SK-N-MC (cell line): Measurements from ENCODE around the gene SMTNL1.

Source experiments
- EZH2 ChIP-seq: fragments of 200-600 bp; sonication (generic); IDR thresholded peaks from one replicate; pipeline ENCODE4 v1.6.1; 2017; ENCODE audit warnings: antibody characterized with exemption
- POLR2AphosphoS5 ChIP-seq: IDR thresholded peaks from 2 replicates; pipeline ENCODE4 v1.6.1; 2012; ENCODE audit warnings: mild to moderate bottlenecking, low read depth, low read length, borderline replicate concordance

DNA sequence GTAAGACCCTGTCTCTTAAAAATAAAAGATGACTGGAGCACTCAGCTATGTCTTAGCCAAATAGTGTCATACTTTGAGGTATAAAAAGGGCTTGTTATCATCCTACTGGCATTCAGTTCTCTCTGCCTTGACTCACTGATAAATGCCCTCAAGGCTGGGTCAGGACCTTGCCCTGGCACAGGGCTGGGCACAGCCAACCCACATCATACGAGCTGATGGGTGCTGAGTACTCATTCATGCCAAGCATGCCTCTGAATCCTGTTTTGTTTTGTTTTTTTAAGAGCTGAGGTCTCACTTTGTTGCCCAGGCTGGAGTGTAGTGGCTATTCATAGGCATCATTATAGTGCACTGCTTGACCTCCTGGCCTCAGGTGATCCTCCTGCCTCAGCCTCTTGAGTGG, 1.9 kb downstream of the SMTNL1 start:
- TF ChIP-seq EZH2, result no peak
- no peak for TF ChIP-seq POLR2AphosphoS5
